ENCODE measurements around the gene SPO11.

Gene SPO11

GRCh38 chr20:57293995-57294394, 35.6 kb upstream of the SPO11 start:
- Mint-ChIP-seq H3K27me3 (peaks cover 19% of the 10 kb centered on the region), H3K9me3 (peaks cover 2% of the 10 kb centered on the region), H3K4me3 (no peak overlapping the region), H3K36me3 (no peaks in the 10 kb centered on the region), H3K27ac (no peak overlapping the region), H3K4me1 (no peaks in the 10 kb centered on the region)
- ATAC-seq (ENCODE audit: low read depth) (no peak), DNase-seq (ENCODE audit: low spot score in 2 of 2) (no peak)

- DNase-seq (ENCODE audit: low spot score in 2 of 2) (no peak), ATAC-seq (ENCODE audit: low read depth) (no peak)
- Mint-ChIP-seq H3K4me1 (no peaks in the 10 kb centered on the region), H3K4me3 (no peak overlapping the region), H3K36me3 (no peaks in the 10 kb centered on the region), H3K9me3 (peaks cover 2% of the 10 kb centered on the region), H3K27me3 (peaks cover 19% of the 10 kb centered on the region), H3K27ac (no peak overlapping the region)
Measured at GRCh38 chr20:57294550-57294949, 35.1 kb upstream of the SPO11 start.

GRCh38 chr20:57298457-57298856, 31.1 kb upstream of the SPO11 start:
- DNase-seq (ENCODE audit: low spot score in 2 of 2) (no peak), ATAC-seq (ENCODE audit: low read depth) (no peak)
- H3K4me1 Mint-ChIP-seq = no peaks in the 10 kb centered on the region
- H3K27me3 Mint-ChIP-seq = peaks cover 9% of the 10 kb centered on the region
- H3K27ac Mint-ChIP-seq = no peak overlapping the region
- no peak overlapping the region for H3K4me3 Mint-ChIP-seq
- H3K36me3 Mint-ChIP-seq = peaks cover 1% of the 10 kb centered on the region
- H3K9me3 Mint-ChIP-seq = peaks cover 6% of the 10 kb centered on the region

DNA sequence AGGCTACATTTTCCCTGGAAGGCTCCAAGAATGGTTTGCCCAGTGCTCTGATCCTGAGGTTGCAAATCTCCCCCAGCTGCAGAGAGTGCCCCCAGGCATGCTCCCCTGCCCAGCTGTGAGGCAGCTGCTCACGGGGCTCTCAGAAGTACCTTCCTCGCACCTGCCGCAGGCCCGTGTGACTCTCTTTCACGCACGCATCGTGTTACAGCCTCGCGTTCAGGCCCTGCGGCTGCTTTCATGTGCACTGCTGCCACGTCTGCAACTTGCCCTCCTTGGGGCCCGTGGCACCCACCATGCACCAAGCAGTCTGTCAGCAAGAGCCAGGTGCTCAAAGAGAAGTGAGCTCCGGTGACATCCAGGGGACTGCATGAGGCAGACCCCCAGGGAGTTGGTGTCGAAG, 28.6 kb upstream of the SPO11 start:
- peaks cover 14% of the 10 kb centered on the region for H3K27me3 Mint-ChIP-seq
- peaks cover 1% of the 10 kb centered on the region for H3K36me3 Mint-ChIP-seq
- H3K4me1 Mint-ChIP-seq = no peaks in the 10 kb centered on the region
- H3K4me3 Mint-ChIP-seq = no peak overlapping the region
- H3K9me3 Mint-ChIP-seq = peaks cover 6% of the 10 kb centered on the region
- no peak overlapping the region for H3K27ac Mint-ChIP-seq
- DNase-seq (ENCODE audit: low spot score in 2 of 2) (no peak), ATAC-seq (ENCODE audit: low read depth) (no peak)

DNA sequence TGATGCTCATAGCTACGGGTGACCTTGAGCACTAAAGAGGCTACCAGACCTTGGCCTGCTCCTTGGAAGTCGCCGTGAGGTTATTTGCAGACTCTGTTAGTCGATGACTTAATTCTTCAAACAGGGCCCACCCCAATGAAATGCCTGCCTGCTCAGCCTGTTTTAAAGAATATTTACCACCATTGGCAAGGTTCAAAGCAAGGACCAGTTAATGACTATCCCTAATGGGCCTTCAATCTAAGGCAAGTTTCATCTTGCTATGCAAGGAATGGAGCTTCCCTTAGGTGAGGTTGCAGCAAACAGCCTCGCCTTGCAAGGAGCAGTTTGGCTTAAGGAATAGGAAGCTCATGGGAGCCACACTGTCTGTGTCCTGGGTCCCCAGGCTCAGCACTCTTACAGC, 22.9 kb upstream of the SPO11 start:
- Mint-ChIP-seq H3K36me3 (peaks cover 1% of the 10 kb centered on the region), H3K27me3 (peaks cover 17% of the 10 kb centered on the region), H3K4me3 (no peak overlapping the region), H3K4me1 (no peaks in the 10 kb centered on the region), H3K9me3 (peaks cover 2% of the 10 kb centered on the region), H3K27ac (no peak overlapping the region)
- DNase-seq (ENCODE audit: low spot score in 2 of 2) (no peak), ATAC-seq (ENCODE audit: low read depth) (no peak)

DNA sequence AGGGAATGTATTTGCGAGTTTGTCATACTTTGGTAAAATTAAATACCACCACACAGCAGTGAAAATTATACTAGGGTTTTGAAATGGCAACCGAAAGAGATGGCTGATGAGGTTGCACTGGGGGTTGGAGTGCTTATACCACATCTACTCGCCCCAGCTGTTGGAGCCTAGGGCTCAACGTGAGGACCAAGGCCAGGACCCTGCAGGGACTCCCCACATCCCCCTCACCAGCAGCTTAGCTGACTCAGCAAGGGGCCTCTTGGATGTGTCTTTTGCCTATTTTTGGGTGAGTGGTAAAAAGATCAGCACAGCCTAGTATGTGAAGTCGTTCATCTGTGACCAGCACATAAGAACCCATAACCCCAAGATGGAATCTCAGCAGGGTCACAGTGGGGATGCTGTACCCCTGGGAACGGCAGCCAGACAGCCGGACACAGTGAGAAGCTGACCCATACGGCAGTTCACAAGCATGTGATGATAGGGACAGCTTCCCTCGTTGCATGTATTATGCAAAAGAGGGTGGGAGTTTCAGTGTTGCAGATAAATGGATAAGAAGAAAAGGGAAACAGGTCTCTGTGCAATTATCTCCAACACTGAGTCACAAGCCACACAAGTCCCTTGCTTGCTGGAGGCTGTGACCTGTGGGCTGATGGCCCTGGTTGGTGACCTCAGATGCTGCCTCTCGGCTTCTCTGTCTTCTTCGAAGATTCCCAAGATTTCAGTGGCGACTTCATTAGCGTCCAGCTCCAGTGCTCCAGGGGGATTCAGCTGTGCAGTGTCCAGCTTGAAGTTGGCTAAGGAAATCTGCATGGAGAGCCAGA, 20.9 kb upstream of the SPO11 start:
- no peak for ATAC-seq (ENCODE audit: low read depth)
- H3K36me3 Mint-ChIP-seq = no peaks in the 10 kb centered on the region
- no peaks in the 10 kb centered on the region for H3K9me3 Mint-ChIP-seq
- peaks cover 13% of the 10 kb centered on the region for H3K27me3 Mint-ChIP-seq
- no peak for DNase-seq (ENCODE audit: low spot score in 2 of 2)
- no peak overlapping the region for H3K4me3 Mint-ChIP-seq
- no peak overlapping the region for H3K27ac Mint-ChIP-seq
- H3K4me1 Mint-ChIP-seq = no peaks in the 10 kb centered on the region

DNA sequence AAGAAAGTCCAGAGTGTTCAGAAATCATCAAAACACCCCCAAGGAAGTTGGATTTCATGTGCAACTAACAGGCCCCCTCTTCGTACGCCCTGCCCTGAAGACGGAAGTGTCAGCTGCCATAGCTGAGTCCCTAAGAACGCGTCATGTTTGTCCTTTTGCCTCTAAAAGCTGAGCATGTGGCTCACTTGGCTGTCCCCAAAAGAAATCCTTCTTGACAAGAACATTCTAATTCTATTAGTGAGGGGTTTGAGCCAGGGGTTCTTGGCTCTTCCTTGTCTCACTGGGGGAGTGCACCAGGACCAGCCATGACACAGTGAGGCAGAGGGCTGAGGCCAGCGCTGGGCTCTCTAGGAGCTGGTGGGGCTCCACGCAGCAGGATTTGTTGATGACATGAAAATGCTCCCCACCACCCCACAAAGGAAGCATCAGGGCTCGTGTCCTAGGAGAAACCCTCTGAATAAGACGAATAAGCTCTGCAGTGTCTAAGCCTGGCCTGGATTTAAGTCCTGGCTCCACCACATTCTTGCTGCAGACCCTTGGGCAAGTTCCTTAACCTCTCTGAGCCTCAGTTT, 20.0 kb upstream of the SPO11 start:
- no peak overlapping the region for H3K4me3 Mint-ChIP-seq

GRCh38 chr20:57310821-57311514, 18.6 kb upstream of the SPO11 start:
- H3K27ac Mint-ChIP-seq = no peak overlapping the region
- H3K9me3 Mint-ChIP-seq = no peaks in the 10 kb centered on the region
- DNase-seq (ENCODE audit: low spot score in 2 of 2) (no peak), ATAC-seq (ENCODE audit: low read depth) (no peak)
- H3K27me3 Mint-ChIP-seq = peaks cover 12% of the 10 kb centered on the region
- H3K4me3 Mint-ChIP-seq = no peak overlapping the region
- no peaks in the 10 kb centered on the region for H3K36me3 Mint-ChIP-seq
- H3K4me1 Mint-ChIP-seq = no peaks in the 10 kb centered on the region

More for the DNA sequence above, 20.0 kb upstream of the SPO11 start:
- H3K9me3 Mint-ChIP-seq = no peaks in the 10 kb centered on the region
- ATAC-seq (ENCODE audit: low read depth) (no peak), DNase-seq (ENCODE audit: low spot score in 2 of 2) (no peak)
- no peaks in the 10 kb centered on the region for H3K4me1 Mint-ChIP-seq
- peaks cover 12% of the 10 kb centered on the region for H3K27me3 Mint-ChIP-seq
- no peaks in the 10 kb centered on the region for H3K36me3 Mint-ChIP-seq
- no peak overlapping the region for H3K27ac Mint-ChIP-seq

- Mint-ChIP-seq H3K27ac (no peak overlapping the region), H3K4me1 (no peaks in the 10 kb centered on the region), H3K36me3 (no peaks in the 10 kb centered on the region), H3K9me3 (no peaks in the 10 kb centered on the region), H3K4me3 (no peak overlapping the region), H3K27me3 (peaks cover 10% of the 10 kb centered on the region)
- no peak for DNase-seq (ENCODE audit: low spot score in 2 of 2)
- ATAC-seq (ENCODE audit: low read depth) = no peak
Measured at GRCh38 chr20:57312138-57312537, 17.5 kb upstream of the SPO11 start.

DNA sequence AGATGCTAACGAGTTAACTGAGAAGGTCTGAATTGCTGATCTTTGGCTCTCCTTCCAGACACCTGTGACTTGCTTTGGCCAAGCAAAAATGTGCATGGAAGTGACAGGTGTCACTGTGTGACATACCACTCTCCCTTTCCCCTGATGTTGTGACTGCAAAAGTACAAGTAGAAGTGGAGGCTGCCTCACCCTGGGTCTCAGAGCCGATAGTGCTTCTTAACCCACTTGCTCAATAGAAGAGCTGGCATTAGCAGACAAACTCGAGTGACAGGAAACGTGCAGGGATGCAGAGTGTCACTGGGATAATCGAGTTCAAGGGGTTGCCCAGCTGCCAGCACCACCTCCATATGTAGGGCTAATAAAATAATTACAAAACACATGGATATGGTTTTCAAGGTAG, 16.4 kb upstream of the SPO11 start:
- H3K4me3 Mint-ChIP-seq = no peak overlapping the region
- H3K9me3 Mint-ChIP-seq = no peaks in the 10 kb centered on the region
- H3K4me1 Mint-ChIP-seq = no peaks in the 10 kb centered on the region
- ATAC-seq (ENCODE audit: low read depth) = no peak
- peaks cover 9% of the 10 kb centered on the region for H3K27me3 Mint-ChIP-seq
- H3K27ac Mint-ChIP-seq = no peak overlapping the region
- H3K36me3 Mint-ChIP-seq = no peaks in the 10 kb centered on the region
- no peak for DNase-seq (ENCODE audit: low spot score in 2 of 2)

- H3K27ac Mint-ChIP-seq = no peak overlapping the region
- H3K27me3 Mint-ChIP-seq = peaks cover 14% of the 10 kb centered on the region
- no peak for DNase-seq (ENCODE audit: low spot score in 2 of 2)
- no peaks in the 10 kb centered on the region for H3K36me3 Mint-ChIP-seq
- no peaks in the 10 kb centered on the region for H3K9me3 Mint-ChIP-seq
- H3K4me3 Mint-ChIP-seq = no peak overlapping the region
- no peaks in the 10 kb centered on the region for H3K4me1 Mint-ChIP-seq
- no peak for ATAC-seq (ENCODE audit: low read depth)
Measured at GRCh38 chr20:57313951-57314350, 15.7 kb upstream of the SPO11 start.

DNA sequence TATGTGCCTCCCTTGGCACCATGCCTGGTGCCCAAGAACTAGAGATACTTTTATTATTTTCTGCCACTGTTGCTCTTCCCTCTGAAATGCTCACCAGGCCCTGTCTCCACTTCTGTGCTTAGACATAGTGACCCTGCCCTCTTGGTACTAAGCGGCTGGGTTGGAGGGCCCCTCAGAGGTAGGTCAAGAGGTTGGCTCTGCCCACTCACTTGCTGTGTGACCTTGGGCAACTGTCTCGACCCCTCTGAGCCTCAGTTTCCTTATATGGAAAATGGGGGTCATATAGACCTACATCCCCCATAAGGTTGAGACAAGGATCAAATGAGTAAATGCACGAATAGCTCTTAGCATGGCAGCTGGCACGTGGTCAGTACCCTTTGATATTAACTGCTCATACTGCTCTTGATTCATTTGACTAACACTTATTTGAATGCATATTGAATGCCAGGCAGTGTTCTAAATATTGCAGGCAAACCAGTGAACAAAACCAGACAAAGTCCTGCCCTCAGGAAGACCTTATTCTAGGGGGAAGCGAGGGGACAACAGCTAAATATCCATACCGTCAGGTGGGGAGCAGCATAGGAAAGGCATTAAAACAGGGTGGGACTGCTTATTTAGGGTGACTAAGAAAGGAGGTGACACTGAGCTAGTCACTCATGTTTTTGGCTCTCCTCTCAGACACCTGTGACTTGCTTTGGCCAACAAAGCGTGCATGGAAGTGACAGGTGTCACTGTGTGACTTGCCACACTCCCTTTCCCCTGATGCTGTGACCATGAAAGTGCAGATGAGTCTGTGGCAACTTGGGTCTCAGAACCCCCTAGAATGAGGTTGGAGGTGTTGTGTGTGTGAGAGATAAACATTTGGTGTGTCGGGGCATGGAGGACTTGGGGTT, 14.3 kb upstream of the SPO11 start:
- H3K36me3 Mint-ChIP-seq = no peaks in the 10 kb centered on the region
- peaks cover 19% of the 10 kb centered on the region for H3K27me3 Mint-ChIP-seq
- no peaks in the 10 kb centered on the region for H3K9me3 Mint-ChIP-seq
- no peak overlapping the region for H3K27ac Mint-ChIP-seq
- no peaks in the 10 kb centered on the region for H3K4me1 Mint-ChIP-seq
- DNase-seq (ENCODE audit: low spot score in 2 of 2) = no peak
- no peak for ATAC-seq (ENCODE audit: low read depth)
- no peak overlapping the region for H3K4me3 Mint-ChIP-seq

- Mint-ChIP-seq H3K27me3 (peaks cover 20% of the 10 kb centered on the region), H3K4me3 (no peak overlapping the region)
- DNase-seq (ENCODE audit: low spot score in 2 of 2) = no peak
Measured at GRCh38 chr20:57315976-57316480, 13.6 kb upstream of the SPO11 start.

More at GRCh38 chr20:57315976-57316480, 13.6 kb upstream of the SPO11 start:
- Mint-ChIP-seq H3K36me3 (no peaks in the 10 kb centered on the region), H3K9me3 (no peaks in the 10 kb centered on the region), H3K4me1 (no peaks in the 10 kb centered on the region), H3K27ac (no peak overlapping the region)
- no peak for ATAC-seq (ENCODE audit: low read depth)
